Measurements from ENCODE around the gene CARD11.

The CARD11 gene

GRCh38 chr7:2939193-2939885, 104.3 kb downstream of the CARD11 start:
- DNase-seq (ENCODE audit: low read depth), result no peak

DNA sequence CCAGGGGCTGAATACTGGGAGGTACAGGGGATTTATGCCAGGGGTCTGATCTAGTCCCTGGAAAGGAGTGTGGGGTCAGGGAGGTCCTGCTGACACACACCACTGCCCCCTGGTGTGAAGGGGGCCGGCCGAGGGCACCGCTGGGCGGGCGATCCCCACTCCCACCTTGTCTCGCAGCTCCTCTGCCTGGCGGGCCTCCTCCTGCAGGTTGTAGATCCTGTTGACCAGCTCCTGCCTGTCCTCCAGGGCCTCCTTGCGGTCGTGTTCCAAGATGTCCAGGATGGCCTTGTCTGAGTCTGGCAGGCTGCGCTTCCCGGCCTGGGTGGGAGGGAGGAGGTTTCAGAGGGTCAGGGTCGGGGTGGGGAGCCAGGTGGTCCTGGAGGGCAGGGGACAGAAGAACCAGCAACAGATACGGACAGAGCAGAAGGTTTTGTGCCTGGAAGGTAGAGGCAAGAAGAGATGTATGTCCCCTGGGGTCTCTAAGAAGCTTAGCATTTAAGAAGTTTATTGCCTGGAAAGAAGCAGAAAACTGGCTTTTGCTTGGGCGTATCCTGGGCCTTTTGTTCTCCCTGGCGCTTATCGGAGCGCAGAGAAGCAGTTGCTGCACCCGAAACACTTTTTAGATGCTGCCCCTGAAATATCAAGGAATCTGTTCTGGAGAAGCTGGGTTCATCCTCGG, 105.0 kb downstream of the CARD11 start:
- no peak for DNase-seq (ENCODE audit: low read depth)

DNA sequence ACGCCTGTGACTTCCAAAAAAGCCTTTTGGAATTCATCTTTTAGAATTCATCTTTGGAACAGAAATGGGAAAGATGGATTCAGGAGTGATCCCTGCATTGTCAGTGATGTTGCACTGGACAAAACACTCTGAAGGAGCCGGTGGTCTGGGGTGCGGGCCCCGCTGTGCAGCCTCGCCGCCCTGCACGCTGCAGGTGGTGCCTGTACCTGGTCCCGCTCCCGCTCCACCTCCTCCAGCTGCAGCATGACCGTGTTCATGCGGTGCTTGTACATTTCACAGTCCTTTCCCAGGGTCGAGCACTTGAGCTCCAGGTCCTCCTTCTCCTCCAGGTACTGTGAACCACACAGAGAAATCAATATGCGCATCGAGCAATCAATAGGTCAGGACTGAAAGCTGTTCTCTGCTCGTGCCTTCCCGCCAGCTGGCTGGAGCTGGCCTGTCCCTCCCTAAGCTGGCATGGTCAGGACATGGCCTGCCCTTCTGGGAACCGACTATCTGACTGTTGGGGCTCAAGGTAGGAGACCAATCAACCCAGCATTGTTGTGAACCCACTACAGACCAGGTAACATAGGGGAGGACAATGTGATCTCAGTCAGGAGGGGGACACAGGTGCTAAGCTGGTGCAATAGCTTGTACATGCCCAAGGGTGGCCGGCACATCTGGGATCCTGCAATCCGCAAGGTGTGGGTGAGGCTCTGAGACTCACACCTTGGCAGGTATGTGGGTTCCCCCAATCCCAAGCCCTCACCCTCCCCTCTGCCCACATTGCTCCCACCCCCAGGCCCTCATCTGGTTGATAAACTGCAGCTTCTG, 105.8 kb downstream of the CARD11 start:
- DNase-seq (ENCODE audit: low read depth), result no peak

DNA sequence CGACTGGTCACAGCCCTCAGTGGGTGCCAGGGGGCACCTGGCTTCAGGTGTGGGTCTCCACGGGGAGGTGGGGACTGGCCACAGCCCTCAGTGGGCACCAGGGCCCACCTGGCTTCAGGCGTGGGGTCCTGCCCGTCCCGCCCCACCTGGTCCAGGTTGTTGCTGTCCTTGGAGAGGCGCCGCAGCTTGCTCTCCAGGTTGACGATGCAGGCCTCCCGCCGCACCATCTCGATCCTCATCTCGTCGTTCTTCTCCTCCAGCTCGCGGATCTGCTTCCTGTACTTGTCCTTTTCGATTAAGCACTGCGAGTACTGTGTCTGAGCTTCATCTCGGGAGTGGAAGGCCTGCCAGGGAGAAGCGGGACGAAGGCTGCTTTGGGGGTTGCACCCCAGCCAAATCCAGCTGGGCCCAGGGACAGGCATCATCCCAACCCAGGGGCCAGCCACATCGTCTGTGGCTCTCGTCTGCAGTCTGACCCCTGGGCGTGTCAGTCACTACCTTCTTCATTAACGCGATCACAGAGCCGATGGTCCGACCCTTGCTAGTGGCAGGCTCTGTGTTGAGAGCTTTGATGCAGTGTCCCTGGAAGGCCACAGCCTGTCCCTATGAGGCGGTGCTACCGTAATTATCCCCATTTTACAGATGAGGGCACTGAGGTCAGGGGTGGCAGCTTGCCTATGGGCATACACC, 106.6 kb downstream of the CARD11 start:
- DNase-seq (ENCODE audit: low read depth), result no peak

DNA sequence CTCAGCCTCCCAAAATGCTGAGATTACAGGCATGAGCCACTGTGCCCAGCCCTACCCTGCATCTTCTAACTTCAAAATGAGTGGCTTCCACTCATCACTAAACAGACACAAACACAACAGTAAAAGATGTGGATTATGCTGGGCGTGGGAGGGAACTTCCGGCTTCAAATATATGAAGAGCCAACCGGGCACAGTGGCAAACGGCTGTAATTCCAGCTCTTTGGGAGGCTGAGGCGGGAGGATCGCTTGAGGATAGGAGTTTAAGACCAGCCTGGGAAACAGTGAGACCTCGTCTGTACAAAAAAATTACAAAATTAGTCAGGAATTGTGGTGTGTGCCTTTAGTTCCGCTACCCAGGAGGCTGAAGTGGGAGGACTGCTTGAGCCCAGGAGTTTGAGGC, 107.4 kb downstream of the CARD11 start:
- no peak for DNase-seq (ENCODE audit: low read depth)

DNA sequence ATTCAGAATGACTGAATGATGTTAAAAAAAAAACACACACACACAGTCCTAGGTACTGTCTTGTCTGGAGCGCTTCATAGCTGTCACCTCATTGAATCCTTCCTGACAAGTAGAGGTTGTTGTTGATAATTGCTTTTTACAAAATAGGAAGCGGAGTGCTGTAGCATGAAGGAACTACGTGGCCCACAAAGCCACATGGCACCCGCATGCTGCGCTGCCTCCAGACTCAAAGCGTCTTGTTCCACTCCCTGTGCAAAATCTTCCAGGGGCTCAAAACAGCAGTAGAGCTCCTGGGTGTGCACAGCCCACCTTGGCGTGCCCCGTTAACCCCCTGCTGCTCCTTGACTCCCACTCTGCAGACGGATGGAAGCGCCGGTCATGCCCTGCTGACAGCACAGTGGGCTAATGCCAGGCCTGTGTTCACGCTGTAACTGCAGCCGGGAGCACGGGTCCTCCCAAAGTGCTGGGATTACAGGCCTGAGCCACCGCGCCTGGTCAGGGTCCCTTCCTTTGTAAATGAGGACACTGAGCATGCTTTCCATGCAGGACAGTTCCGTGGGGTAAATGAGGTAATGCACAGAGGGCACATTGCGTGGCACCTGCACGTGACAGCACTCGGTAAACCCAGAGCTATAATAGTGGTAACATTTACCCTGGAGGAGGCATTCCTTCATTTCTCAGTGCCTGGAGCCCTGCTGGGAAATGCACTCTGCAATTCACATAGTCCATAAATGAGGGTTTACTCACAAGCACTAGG, 108.5 kb downstream of the CARD11 start:
- DNase-seq (ENCODE audit: low read depth), result no peak

DNA sequence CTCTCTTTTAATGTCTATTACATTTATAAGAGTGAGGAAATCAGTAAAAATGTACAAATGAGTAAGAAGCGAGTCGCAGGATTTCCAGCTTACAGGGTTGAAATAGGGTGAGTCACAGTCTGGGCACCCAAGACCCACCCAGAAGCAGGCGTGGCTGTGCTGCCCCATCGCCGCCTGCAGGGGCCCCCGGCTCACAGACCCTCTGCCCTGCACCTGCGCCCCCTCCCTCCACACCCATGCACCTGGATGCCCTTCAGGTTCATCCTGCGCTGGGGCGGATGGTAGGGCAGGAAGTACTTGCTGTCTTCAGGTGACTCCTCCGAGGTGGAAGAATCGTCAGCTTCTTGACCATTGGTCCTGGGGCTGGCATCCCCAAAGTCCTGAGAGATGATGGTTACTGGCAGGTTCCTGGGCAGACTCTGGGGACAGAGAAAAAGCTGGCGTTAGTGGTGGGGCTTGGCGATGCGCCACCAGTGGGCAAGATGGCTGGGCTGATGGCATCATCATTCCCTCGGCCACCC, 109.4 kb downstream of the CARD11 start:
- DNase-seq (ENCODE audit: low read depth), result no peak

DNA sequence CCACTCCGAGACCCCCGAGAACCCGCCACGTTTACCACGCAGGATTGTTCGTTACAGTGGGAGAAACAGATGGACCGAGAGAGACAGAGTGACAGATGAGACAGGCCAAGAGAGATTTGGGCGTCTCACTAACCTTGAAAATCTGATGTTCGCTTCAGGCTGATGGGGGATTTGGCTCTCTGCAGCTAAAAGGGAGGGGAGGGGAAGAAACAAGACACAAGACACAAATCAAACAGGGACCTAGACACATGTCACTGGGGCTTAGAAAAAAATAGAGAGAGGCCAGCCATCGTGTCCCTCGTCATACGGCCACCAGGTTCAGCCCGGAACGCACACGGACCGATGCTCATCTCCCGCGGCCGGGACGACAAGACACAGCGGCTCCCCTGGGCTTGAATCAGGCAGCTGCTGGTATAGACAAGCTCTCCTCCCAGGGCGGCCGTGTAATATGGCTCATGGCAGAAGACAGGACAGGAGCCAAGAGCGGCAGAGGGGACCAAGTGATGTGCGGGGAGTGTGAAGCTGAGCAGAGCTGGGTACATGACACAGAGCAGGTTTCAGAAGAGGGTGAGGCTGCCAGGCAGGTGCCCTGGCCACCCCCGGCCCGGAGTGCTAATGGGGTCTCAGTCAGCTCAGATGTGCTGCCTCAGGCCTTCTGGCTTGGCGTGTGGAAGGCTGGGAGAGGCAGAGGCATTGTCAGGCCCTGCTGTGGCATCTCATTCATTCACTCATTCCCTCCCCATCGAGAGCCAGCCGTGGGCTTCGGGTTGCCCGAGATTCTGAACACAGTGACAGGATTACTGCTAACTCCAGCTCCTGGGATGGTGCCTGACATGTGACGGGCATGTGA, 111.0 kb downstream of the CARD11 start:
- DNase-seq (ENCODE audit: low read depth), result no peak

GRCh38 chr7:2931034-2931415, 112.6 kb downstream of the CARD11 start:
- no peak for DNase-seq (ENCODE audit: low read depth)

- no peak for DNase-seq (ENCODE audit: low read depth)
These were observed 113.2 kb downstream of the CARD11 start for GRCh38 chr7:2930310-2931033.

DNA sequence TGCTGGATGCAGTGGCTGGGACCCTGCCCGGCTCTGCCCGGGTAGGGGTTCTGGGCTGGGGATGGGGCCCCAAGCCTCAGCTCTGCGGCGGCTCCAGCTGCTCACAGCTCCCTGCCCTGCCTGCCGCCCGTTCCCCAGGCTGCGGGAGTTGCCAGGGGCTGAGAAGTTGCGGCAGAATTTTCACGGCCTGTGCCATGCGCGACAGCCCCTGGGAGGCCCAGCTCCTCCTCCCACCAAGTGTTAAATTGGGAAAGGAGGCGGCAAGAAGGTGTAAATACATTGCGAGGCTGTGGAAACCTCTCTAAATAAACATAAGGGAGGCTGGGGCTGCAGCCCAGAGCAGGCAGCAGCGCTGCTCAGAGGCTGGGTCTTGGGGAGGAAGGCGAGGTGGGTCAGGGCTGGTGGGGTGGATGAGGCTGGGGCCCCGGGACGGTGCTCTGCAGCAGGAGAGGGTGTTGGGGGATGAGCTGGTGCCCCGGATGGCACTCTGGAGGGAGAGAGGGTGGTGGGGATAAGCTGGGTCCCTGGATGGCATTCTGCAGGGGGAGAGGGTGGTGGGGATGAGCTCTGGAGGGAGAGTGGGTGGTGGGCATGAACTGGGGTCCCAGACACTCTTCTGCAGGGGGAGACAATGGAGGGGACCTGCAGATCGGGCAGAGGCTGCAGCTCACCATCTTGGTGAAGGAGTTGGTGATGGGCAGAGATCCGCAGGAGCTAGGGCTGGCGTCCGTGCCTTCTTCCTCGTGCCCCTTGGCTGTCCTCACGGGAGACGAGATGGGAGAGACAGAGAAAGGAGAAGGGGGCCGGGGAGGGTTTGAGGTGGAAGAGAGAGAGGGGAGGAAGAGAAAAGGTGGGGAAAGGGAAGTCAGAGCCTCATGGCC, 114.1 kb downstream of the CARD11 start:
- no peak for DNase-seq (ENCODE audit: low read depth)

DNA sequence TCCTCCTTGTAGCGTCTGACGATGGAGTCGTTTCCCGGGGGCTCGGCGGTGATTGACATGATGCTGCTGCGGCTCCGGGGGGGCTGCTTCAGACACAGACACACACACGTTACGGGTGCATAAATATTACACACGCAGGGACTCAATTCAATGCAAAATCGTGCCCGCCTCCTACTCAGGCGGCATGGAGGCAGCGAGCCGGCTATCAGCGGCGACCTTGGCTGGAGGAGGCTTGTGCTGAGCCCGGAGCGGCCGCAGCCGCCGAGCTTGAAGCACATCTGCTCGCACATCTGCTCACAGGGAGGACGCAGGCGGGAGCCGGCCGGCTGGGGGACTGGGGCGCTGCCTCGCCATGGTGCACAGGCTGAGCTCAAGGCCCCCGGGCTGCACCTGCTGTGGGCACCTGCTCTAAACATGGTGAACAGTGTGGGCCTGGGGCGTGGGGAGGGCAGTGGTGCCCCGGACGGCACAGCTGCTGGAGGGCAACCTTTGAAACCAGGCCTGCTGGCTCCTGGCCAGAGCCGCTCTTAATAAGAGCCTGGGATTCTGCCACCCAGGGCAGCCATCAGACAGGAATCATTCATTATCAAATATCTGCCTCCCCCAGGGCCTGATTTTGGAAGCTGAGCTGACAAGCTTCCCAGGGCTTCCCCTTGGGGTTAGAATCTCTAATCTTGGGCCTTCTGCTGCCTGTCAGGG, 114.9 kb downstream of the CARD11 start:
- DNase-seq (ENCODE audit: low read depth), result no peak

GRCh38 chr7:2928256-2928612, 115.4 kb downstream of the CARD11 start:
- no peak for DNase-seq (ENCODE audit: low read depth)

- DNase-seq (ENCODE audit: low read depth), result no peak
These were observed 116.1 kb downstream of the CARD11 start for GRCh38 chr7:2927592-2927991.

GRCh38 chr7:2926896-2927405, 116.7 kb downstream of the CARD11 start:
- no peak for DNase-seq (ENCODE audit: low read depth)

GRCh38 chr7:2926120-2926895, 117.4 kb downstream of the CARD11 start:
- DNase-seq (ENCODE audit: low read depth), result no peak
